ENCODE data around the gene MAML3. TPM values are rescaled to one million over a fixed set of nuclear protein-coding genes. Genes with fewer than 3 reads are reported as not detected.

The MAML3 gene
- polyA plus RNA-seq, 4 donors, result 1.4 to 10.3 (median 3.4) TPM

DNA sequence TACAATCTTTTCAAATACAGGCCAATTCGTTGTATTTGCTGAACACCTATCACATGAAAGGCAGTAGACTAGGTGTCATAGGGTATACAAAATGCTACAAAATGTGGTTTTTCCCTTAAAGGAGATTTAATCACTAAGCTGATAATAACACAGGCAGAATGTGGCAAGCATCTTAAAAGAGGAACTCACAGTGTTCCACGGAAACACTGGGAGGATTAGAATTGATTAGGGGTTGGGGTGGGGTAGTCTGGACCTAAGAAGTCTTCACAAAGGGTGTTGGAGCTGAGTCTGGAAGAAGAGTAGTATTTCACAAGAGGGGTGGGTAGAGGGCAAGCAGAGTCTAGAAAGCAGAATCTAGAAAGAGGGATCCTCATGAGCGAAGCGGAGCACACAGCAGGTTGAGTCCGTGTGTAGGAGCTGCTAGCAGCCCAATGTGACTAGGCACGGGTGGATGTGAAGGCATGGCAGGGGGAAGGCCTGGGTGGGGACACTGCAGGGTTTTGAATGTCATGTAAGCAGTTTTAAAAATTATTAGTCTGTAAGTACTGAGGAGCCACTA, 364.8 kb downstream of the MAML3 start:
- Histone ChIP-seq H3K9me3 (ENCODE audit: control insufficient read depth in 2 of 2, insufficient read depth in 1 of 2, low read depth in 1 of 2, low read length in 1 of 2) (no peaks in the 10 kb centered on the region), H3K36me3 (ENCODE audit: control insufficient read depth in 3 of 3, insufficient read depth in 2 of 3, low read depth in 1 of 3, low read length in 3 of 3) (peaks cover 0 to 5% (median 0%) of the 10 kb centered on the region in 3 donors), H3K4me1 (ENCODE audit: control insufficient read depth in 3 of 3, insufficient read depth in 2 of 3, low read depth in 1 of 3, low read length in 2 of 3) (no peaks in the 10 kb centered on the region), H3K4me3 (ENCODE audit: low read depth in 1 of 3, low read length in 3 of 3) (no peak overlapping the region), H3K27ac (ENCODE audit: low read depth in 1 of 3, low read length in 2 of 3) (no peak overlapping the region), H3K27me3 (ENCODE audit: control insufficient read depth in 3 of 3, insufficient read depth in 3 of 3, low read length in 3 of 3) (no peaks in the 10 kb centered on the region)
- 88 to 92% (median 92%) methylated on average over 6 of the region's 6 CpGs for WGBS, 3 donors
- DNase-seq (no peak), FAIRE-seq (no peak)

DNA sequence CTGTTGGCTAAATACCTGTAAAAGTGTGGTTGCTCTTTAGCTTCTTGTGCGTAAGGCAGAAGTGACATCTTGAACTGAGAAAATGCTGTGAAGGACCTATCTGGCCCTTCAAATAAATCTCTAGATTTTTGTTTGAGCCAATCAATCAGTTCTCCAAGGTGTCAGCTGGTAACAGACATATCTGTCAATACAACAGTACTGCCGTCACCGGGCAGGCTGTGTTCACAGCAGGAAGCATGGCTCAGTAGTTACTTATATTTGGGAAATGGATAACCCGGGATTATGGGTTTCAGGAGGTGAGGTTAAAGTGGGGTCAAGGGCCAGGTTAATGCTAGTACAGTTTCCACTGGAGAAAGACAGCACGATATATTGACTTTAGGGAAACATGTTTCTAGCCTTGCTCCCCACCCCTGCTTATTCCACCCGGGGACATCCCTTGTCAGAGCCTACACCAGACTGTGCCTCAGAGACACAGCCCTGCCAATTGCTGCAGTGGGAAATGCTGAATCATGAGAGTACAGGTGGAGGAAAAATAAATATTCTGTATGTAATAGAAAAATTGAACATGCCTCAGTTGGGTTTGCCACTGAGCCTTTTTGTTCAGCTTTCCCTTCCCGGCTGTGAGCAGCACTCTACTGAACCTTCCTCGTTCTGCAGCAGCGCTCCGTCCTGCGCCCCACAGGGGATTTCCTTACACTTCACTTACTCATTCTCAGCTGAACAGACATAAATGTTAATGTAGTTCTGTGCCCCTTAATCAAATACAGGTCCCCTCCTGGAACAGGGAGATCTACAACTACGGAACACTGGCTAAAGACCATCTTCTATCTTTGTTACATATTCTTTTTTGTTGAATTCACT, 367.3 kb downstream of the MAML3 start:
- WGBS, 3 donors, result 82 to 91% (median 90%) methylated on average over 12 of the region's 12 CpGs
- Histone ChIP-seq H3K36me3 (ENCODE audit: control insufficient read depth in 3 of 3, insufficient read depth in 2 of 3, low read depth in 1 of 3, low read length in 3 of 3) (peaks cover 0 to 15% (median 0%) of the 10 kb centered on the region in 3 donors), H3K9me3 (ENCODE audit: control insufficient read depth in 2 of 2, insufficient read depth in 1 of 2, low read depth in 1 of 2, low read length in 1 of 2) (no peaks in the 10 kb centered on the region), H3K27me3 (ENCODE audit: control insufficient read depth in 3 of 3, insufficient read depth in 3 of 3, low read length in 3 of 3) (no peaks in the 10 kb centered on the region), H3K4me1 (ENCODE audit: control insufficient read depth in 3 of 3, insufficient read depth in 2 of 3, low read depth in 1 of 3, low read length in 2 of 3) (no peaks in the 10 kb centered on the region), H3K27ac (ENCODE audit: low read depth in 1 of 3, low read length in 2 of 3) (no peak overlapping the region), H3K4me3 (ENCODE audit: low read depth in 1 of 3, low read length in 3 of 3) (no peak overlapping the region)
- DNase-seq (no peak), FAIRE-seq (no peak)

DNA sequence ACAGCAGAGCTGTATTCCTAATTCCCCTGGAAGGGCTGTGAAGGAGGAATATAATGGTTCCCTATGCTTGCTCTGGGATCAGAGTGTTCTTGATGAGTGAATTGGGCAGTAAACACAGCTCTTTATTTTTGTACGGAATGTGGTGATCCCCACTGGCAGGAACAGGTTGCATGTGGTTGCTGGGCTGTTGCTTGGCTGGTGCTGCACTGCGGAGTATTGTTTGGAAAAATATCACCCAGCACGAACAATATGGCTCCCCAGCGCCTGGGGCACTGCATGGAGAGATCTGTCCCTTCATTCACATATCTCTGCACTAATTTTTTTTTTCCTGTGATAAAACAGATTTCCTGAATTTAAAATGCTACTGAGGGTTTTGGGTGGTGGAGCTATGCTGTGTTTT, 368.6 kb downstream of the MAML3 start:
- FAIRE-seq, result no peak
- H3K27ac ChIP-seq (ENCODE audit: low read depth in 1 of 3, low read length in 2 of 3), result no peak overlapping the region
- no peaks in the 10 kb centered on the region for H3K27me3 ChIP-seq (ENCODE audit: control insufficient read depth in 3 of 3, insufficient read depth in 3 of 3, low read length in 3 of 3)
- no peak overlapping the region for H3K4me3 ChIP-seq (ENCODE audit: low read depth in 1 of 3, low read length in 3 of 3)
- peaks cover 0 to 15% (median 0%) of the 10 kb centered on the region in 3 donors for H3K36me3 ChIP-seq (ENCODE audit: control insufficient read depth in 3 of 3, insufficient read depth in 2 of 3, low read depth in 1 of 3, low read length in 3 of 3)
- 91 to 95% (median 94%) methylated on average over 4 of the region's 4 CpGs for WGBS, 3 donors
- no peaks in the 10 kb centered on the region for H3K9me3 ChIP-seq (ENCODE audit: control insufficient read depth in 2 of 2, insufficient read depth in 1 of 2, low read depth in 1 of 2, low read length in 1 of 2)
- H3K4me1 ChIP-seq (ENCODE audit: control insufficient read depth in 3 of 3, insufficient read depth in 2 of 3, low read depth in 1 of 3, low read length in 2 of 3), result no peaks in the 10 kb centered on the region
- no peak for DNase-seq

- no peaks in the 10 kb centered on the region for H3K27me3 ChIP-seq (ENCODE audit: control insufficient read depth in 3 of 3, insufficient read depth in 3 of 3, low read length in 3 of 3)
- no peaks in the 10 kb centered on the region for H3K9me3 ChIP-seq (ENCODE audit: control insufficient read depth in 2 of 2, insufficient read depth in 1 of 2, low read depth in 1 of 2, low read length in 1 of 2)
- H3K4me3 ChIP-seq (ENCODE audit: low read depth in 1 of 3, low read length in 3 of 3), result no peak overlapping the region
- no peaks in the 10 kb centered on the region for H3K4me1 ChIP-seq (ENCODE audit: control insufficient read depth in 3 of 3, insufficient read depth in 2 of 3, low read depth in 1 of 3, low read length in 2 of 3)
- DNase-seq, result no peak
- WGBS, 3 donors, result 84 to 91% (median 89%) methylated on average over 20 of the region's 20 CpGs
- peaks cover 0 to 15% (median 0%) of the 10 kb centered on the region in 3 donors for H3K36me3 ChIP-seq (ENCODE audit: control insufficient read depth in 3 of 3, insufficient read depth in 2 of 3, low read depth in 1 of 3, low read length in 3 of 3)
- FAIRE-seq, result no peak
- H3K27ac ChIP-seq (ENCODE audit: low read depth in 1 of 3, low read length in 2 of 3), result peak overlapping the region in 1 of 3 donors; percentile 27
These were observed 370.1 kb downstream of the MAML3 start for GRCh38 chr4:139783741-139784484.

DNA sequence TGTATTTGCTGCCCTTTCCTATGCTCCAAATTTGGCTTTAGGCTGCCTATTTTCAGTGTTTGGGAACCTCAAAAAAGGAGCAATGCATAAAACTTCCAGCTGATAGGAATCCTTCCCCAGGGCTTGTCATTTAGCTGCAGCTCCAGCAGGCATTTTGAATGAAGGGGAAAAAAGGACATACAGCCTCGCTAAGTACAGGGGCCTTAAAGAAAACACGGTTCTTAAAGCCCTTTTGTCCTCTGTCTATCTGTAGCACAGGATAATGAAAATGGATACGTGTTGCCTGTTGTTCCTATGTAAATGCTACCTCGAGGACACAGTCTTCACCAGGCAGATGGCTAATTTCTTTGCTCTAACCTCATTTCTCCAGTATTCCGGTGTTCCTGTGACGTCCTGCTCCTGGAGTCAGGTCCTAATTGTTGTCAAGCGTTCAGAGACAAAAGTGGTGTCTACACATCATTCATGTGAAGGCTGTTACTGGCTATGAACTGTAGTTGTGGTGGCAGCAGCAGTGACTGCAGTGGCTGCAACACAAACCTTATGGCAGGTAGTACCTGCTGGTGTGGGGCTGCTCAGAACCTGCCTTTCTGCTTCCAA, 371.0 kb downstream of the MAML3 start:
- no peaks in the 10 kb centered on the region for H3K9me3 ChIP-seq (ENCODE audit: control insufficient read depth in 2 of 2, insufficient read depth in 1 of 2, low read depth in 1 of 2, low read length in 1 of 2)
- no peaks in the 10 kb centered on the region for H3K4me1 ChIP-seq (ENCODE audit: control insufficient read depth in 3 of 3, insufficient read depth in 2 of 3, low read depth in 1 of 3, low read length in 2 of 3)
- H3K4me3 ChIP-seq (ENCODE audit: low read depth in 1 of 3, low read length in 3 of 3), result no peak overlapping the region
- FAIRE-seq (no peak), DNase-seq (no peak)
- WGBS, 3 donors, result 80 to 83% (median 82%) methylated on average over 7 of the region's 7 CpGs
- H3K27ac ChIP-seq (ENCODE audit: low read depth in 1 of 3, low read length in 2 of 3), result peak overlapping the region in 1 of 3 donors; percentile 8
- H3K27me3 ChIP-seq (ENCODE audit: control insufficient read depth in 3 of 3, insufficient read depth in 3 of 3, low read length in 3 of 3), result no peaks in the 10 kb centered on the region
- peaks cover 0 to 15% (median 0%) of the 10 kb centered on the region in 3 donors for H3K36me3 ChIP-seq (ENCODE audit: control insufficient read depth in 3 of 3, insufficient read depth in 2 of 3, low read depth in 1 of 3, low read length in 3 of 3)

- H3K4me3 ChIP-seq (ENCODE audit: low read depth in 1 of 3, low read length in 3 of 3), result no peak overlapping the region
- FAIRE-seq, result no peak
- WGBS, 3 donors, result 65 to 73% (median 67%) methylated on average over 3 of the region's 3 CpGs
- no peak for DNase-seq
- H3K4me1 ChIP-seq (ENCODE audit: control insufficient read depth in 3 of 3, insufficient read depth in 2 of 3, low read depth in 1 of 3, low read length in 2 of 3), result peaks cover 0 to 2% (median 0%) of the 10 kb centered on the region in 3 donors
- H3K36me3 ChIP-seq (ENCODE audit: control insufficient read depth in 3 of 3, insufficient read depth in 2 of 3, low read depth in 1 of 3, low read length in 3 of 3), result peaks cover 0 to 15% (median 0%) of the 10 kb centered on the region in 3 donors
- H3K27ac ChIP-seq (ENCODE audit: low read depth in 1 of 3, low read length in 2 of 3), result no peak overlapping the region
- no peaks in the 10 kb centered on the region for H3K9me3 ChIP-seq (ENCODE audit: control insufficient read depth in 2 of 2, insufficient read depth in 1 of 2, low read depth in 1 of 2, low read length in 1 of 2)
- no peaks in the 10 kb centered on the region for H3K27me3 ChIP-seq (ENCODE audit: control insufficient read depth in 3 of 3, insufficient read depth in 3 of 3, low read length in 3 of 3)
These were observed 372.9 kb downstream of the MAML3 start for GRCh38 chr4:139781066-139781465.

GRCh38 chr4:139779691-139780090, 374.3 kb downstream of the MAML3 start:
- DNase-seq, result no peak
- Histone ChIP-seq H3K36me3 (ENCODE audit: control insufficient read depth in 3 of 3, insufficient read depth in 2 of 3, low read depth in 1 of 3, low read length in 3 of 3) (peaks cover 0 to 15% (median 0%) of the 10 kb centered on the region in 3 donors), H3K9me3 (ENCODE audit: control insufficient read depth in 2 of 2, insufficient read depth in 1 of 2, low read depth in 1 of 2, low read length in 1 of 2) (no peaks in the 10 kb centered on the region), H3K4me1 (ENCODE audit: control insufficient read depth in 3 of 3, insufficient read depth in 2 of 3, low read depth in 1 of 3, low read length in 2 of 3) (peaks cover 0 to 2% (median 0%) of the 10 kb centered on the region in 3 donors), H3K4me3 (ENCODE audit: low read depth in 1 of 3, low read length in 3 of 3) (no peak overlapping the region), H3K27ac (ENCODE audit: low read depth in 1 of 3, low read length in 2 of 3) (no peak overlapping the region), H3K27me3 (ENCODE audit: control insufficient read depth in 3 of 3, insufficient read depth in 3 of 3, low read length in 3 of 3) (no peaks in the 10 kb centered on the region)
- FAIRE-seq, result no peak
- 95 to 98% (median 96%) methylated on average over 9 of the region's 9 CpGs for WGBS, 3 donors

DNA sequence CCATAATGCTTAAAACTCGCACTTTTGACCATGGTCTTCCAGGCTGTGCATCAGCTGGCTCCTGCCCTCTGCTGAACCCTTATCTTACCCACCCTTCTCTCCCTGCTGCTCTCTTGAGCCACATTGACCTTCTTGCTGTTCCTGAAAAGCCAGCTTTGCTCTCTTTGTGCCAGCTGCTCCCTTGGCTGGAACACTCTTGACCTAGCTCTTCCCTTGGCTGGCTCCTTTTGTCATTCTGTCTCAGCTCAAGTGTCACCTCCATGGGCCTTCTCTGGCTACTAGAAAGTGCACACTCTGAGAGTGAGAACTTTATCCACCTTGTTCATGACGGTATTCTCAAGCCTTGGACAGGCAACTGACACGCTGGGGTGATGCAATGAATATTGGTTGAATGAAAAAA, 376.2 kb downstream of the MAML3 start:
- 83 to 95% (median 93%) methylated on average over 3 of the region's 3 CpGs for WGBS, 3 donors

More for the DNA sequence above, 376.2 kb downstream of the MAML3 start:
- no peak for FAIRE-seq
- Histone ChIP-seq H3K27ac (ENCODE audit: low read depth in 1 of 3, low read length in 2 of 3) (no peak overlapping the region), H3K27me3 (ENCODE audit: control insufficient read depth in 3 of 3, insufficient read depth in 3 of 3, low read length in 3 of 3) (no peaks in the 10 kb centered on the region), H3K9me3 (ENCODE audit: control insufficient read depth in 2 of 2, insufficient read depth in 1 of 2, low read depth in 1 of 2, low read length in 1 of 2) (no peaks in the 10 kb centered on the region), H3K4me3 (ENCODE audit: low read depth in 1 of 3, low read length in 3 of 3) (no peak overlapping the region), H3K36me3 (ENCODE audit: control insufficient read depth in 3 of 3, insufficient read depth in 2 of 3, low read depth in 1 of 3, low read length in 3 of 3) (no peaks in the 10 kb centered on the region), H3K4me1 (ENCODE audit: control insufficient read depth in 3 of 3, insufficient read depth in 2 of 3, low read depth in 1 of 3, low read length in 2 of 3) (peaks cover 0 to 2% (median 0%) of the 10 kb centered on the region in 3 donors)
- no peak for DNase-seq
